Activated CD8-positive, alpha-beta memory T cell treated with anti-CD3 and anti-CD28 coated beads, Interleukin-2, amount 10 ng/mL, durations not matched to agents 7 days and 5 days (primary cell): ENCODE measurements around the gene LRRC10B. TPM values are rescaled to one million over a fixed set of nuclear protein-coding genes. Genes with fewer than 3 reads are reported as not detected.

Experiments
- ATAC-seq: fragments of 150-1000 bp; cut with Tn5 transposase; one replicate; pipeline ENCODE4 v1.10.0; 2021; ENCODE audit warnings: moderate library complexity
- CTCF ChIA-PET: fragments of 350-600 bp; sonication (Branson Sonifier 250); formaldehyde crosslinking; loops from one replicate; lab custom pipeline; 2021; ENCODE audit warnings: antibody characterized with exemption; lab: Charles Lee
- DNase-seq: peaks from one replicate; pipeline ENCODE4 v3.0.0-alpha.2; 2020
- H3K27ac Mint-ChIP-seq: one replicate; pipeline ENCODE4 v1.8.0; 2021; ENCODE audit warnings: mild to moderate bottlenecking, mixed read lengths
- H3K27me3 Mint-ChIP-seq: one replicate; pipeline ENCODE4 v1.8.0; 2021; ENCODE audit warnings: mixed read lengths
- H3K36me3 Mint-ChIP-seq: one replicate; pipeline ENCODE4 v1.8.0; 2021; ENCODE audit warnings: mild to moderate bottlenecking, mixed read lengths
- H3K4me1 Mint-ChIP-seq: one replicate; pipeline ENCODE4 v1.8.0; 2021; ENCODE audit warnings: mixed read lengths
- H3K4me3 Mint-ChIP-seq: one replicate; pipeline ENCODE4 v1.8.0; 2021; ENCODE audit warnings: mild to moderate bottlenecking, moderate library complexity, mixed read lengths
- H3K9me3 Mint-ChIP-seq: one replicate; pipeline ENCODE4 v1.8.0; 2022; ENCODE audit warnings: low read depth, mixed read lengths
- total RNA-seq, 2 experiments: library from RNA; stranded (reverse); gene quantifications; one replicate each; pipeline ENCODE4 v1.2.3, GENCODE V29; 2021

LRRC10B gene
- total RNA-seq, 2 experiments from 2014 or later, result 0.09 TPM; not detected in 1

GRCh38 chr11:61505106-61505505 is 3.4 kb upstream of the LRRC10B start:
- no peaks in the 10 kb centered on the region for H3K9me3 Mint-ChIP-seq
- no peaks in the 10 kb centered on the region for H3K36me3 Mint-ChIP-seq
- ATAC-seq (no peak), DNase-seq (no peak)
- CTCF ChIA-PET, result interaction anchor here (0.5 to 2.5 kb wide), 3 partner anchors 12 to 146 kb away, joined by 3 to 10 read pairs (median 3); no protein-coding TSS in a partner anchor
- H3K4me3 Mint-ChIP-seq, result no peak overlapping the region
- no peak overlapping the region for H3K27ac Mint-ChIP-seq
- peaks cover 42% of the 10 kb centered on the region for H3K27me3 Mint-ChIP-seq
- peaks cover 11% of the 10 kb centered on the region for H3K4me1 Mint-ChIP-seq

DNA sequence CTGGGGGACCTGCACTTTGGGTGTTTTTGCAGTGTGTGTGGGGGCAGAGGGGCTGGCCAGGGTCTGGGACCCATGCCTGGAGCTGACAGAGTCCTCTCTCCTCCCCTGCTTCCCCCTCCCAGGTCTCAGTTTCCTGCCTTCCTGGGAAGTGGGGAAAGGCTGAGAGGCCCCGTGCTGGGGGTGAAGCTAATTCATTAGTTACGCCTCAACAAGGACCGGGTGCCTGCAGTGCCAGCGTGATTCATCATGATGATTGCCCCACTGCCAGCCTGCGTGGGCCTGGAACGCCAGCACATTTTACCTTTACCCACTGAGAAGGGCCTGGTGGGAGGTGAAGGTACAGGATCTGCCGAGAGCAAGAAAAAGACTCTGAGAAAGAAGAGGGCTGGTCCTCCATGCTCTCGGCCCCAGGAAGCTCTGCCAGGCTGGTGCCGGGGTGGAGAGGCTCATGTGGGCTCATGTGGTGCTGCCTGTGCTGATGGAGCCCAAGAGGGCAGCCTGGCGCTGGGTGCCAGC is 2.9 kb upstream of the LRRC10B start:
- CTCF ChIA-PET, result interaction anchor here (0.5 to 2.5 kb wide), 4 partner anchors 11 to 147 kb away, joined by 3 to 10 read pairs (median 3); no protein-coding TSS in a partner anchor
- no peak for ATAC-seq
- H3K27ac Mint-ChIP-seq, result no peak overlapping the region
- H3K4me3 Mint-ChIP-seq, result no peak overlapping the region
- H3K9me3 Mint-ChIP-seq, result no peaks in the 10 kb centered on the region
- no peak for DNase-seq
- H3K4me1 Mint-ChIP-seq, result peaks cover 11% of the 10 kb centered on the region
- no peaks in the 10 kb centered on the region for H3K36me3 Mint-ChIP-seq
- H3K27me3 Mint-ChIP-seq, result peaks cover 47% of the 10 kb centered on the region

DNA sequence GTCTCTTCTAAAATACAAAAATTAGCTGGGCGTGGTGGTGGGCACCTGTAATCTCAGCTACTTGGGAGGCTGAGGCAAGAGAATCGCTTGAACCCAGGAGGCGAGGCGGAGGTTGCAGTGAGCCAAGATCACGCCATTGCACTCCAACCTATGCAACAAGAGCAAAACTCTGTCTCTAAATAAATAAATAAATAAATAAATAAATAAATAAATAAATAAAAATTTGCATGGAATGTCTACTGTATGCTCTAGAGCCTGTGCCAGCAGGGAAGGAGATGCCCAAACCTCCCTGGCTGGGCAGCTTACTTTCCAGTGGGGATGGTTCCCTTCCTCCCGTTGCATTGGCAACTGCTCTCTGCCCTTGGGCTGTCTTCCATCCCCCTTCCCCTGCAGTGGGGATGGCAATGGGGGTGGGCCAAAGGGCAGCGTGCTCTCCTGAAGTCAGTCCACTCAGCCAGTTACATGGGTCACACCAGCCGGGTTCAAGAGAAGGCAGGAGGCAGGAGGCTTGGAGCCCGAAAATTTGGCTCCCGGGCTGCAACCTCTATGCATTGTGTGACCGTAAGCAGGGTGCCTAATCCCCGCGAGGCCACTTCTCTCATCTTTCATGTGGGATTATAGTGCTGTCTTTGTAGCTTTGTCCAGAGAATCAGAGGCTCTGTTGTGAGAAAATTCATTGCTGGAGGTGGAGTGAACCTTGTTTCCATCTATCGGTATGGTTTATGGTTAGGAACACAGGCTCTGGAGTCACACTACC is 1.4 kb upstream of the LRRC10B start:
- CTCF ChIA-PET, result interaction anchor here (1.0 to 3.7 kb wide), 2 partner anchors 10 to 35 kb away, joined by 3 to 22 read pairs; no protein-coding TSS in a partner anchor
- ATAC-seq (no peak), DNase-seq (no peak)
- Mint-ChIP-seq H3K9me3 (no peaks in the 10 kb centered on the region), H3K27ac (no peak overlapping the region), H3K4me1 (peaks cover 11% of the 10 kb centered on the region), H3K27me3 (peaks cover 57% of the 10 kb centered on the region), H3K4me3 (no peak overlapping the region), H3K36me3 (no peaks in the 10 kb centered on the region)

- Mint-ChIP-seq H3K36me3 (no peaks in the 10 kb centered on the region), H3K9me3 (no peaks in the 10 kb centered on the region), H3K4me3 (peak overlapping the region; percentile 13), H3K27ac (no peak overlapping the region), H3K4me1 (peaks cover 5% of the 10 kb centered on the region), H3K27me3 (peaks cover 57% of the 10 kb centered on the region)
- DNase-seq, result peak; percentile 77
- CTCF ChIA-PET, result interaction anchor here (0.6 to 3.7 kb wide), 5 partner anchors 8 to 224 kb away, joined by 3 to 22 read pairs (median 5); no protein-coding TSS in a partner anchor
- ATAC-seq, result peak; percentile 86
Observed at GRCh38 chr11:61509043-61510029, 787 bp downstream of the LRRC10B start.

DNA sequence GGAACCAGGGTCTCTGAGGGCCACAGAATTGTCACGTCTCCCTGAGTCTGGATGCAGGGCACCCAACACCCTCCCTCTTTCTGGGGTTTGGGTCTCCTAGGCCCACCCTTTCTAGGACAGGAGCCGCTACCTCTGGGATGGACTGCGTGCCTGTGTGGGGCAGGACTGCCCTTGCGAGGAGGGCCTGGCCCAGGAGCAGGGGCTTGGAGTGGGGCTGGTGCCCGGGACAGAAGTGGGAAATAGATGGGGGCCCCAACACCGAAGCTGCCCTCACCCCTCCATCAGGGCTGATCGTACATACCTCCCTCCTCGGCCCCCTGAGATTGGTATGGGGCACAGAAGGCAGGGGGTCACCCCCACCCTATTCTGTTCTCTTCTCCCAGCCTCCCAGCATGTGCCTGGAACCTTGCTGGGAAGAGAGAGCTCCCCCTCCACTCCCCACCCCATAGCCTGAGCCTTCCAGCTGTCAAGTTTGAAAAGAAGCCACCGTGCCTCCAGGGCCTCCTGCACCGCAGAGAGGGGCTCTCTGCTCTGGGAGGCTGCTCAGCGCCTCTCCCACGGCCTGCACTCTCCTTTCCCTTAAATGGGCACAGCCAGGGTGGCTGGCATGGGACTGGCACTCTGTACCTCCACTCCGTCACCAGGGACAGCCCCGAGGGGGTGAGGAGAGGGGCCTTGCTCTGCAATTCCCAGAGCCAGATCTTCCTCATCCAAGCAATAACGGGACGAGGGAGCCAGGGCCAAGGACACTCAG is 1.8 kb downstream of the LRRC10B start:
- CTCF ChIA-PET, result interaction anchor here (1.3 to 8.6 kb wide), 3 partner anchors 7 to 305 kb away, joined by 4 to 180 read pairs (median 22); a partner anchor contains a TSS
- Mint-ChIP-seq H3K9me3 (no peaks in the 10 kb centered on the region), H3K4me1 (peaks cover 5% of the 10 kb centered on the region), H3K4me3 (no peak overlapping the region), H3K27me3 (peaks cover 49% of the 10 kb centered on the region), H3K27ac (no peak overlapping the region), H3K36me3 (no peaks in the 10 kb centered on the region)
- ATAC-seq, result no peak
- DNase-seq, result no peak

GRCh38 chr11:61510974-61511373 is 2.4 kb downstream of the LRRC10B start:
- Mint-ChIP-seq H3K9me3 (no peaks in the 10 kb centered on the region), H3K27me3 (peaks cover 44% of the 10 kb centered on the region), H3K4me3 (no peak overlapping the region), H3K4me1 (peaks cover 5% of the 10 kb centered on the region), H3K27ac (no peak overlapping the region), H3K36me3 (no peaks in the 10 kb centered on the region)
- no peak for ATAC-seq
- DNase-seq, result no peak
- CTCF ChIA-PET, result interaction anchor here (1.3 to 8.6 kb wide), 2 partner anchors 34 to 304 kb away, joined by 4 to 180 read pairs; a partner anchor contains a TSS

- no peaks in the 10 kb centered on the region for H3K9me3 Mint-ChIP-seq
- H3K27me3 Mint-ChIP-seq, result peaks cover 40% of the 10 kb centered on the region
- DNase-seq (no peak), ATAC-seq (no peak)
- H3K4me1 Mint-ChIP-seq, result peaks cover 5% of the 10 kb centered on the region
- H3K36me3 Mint-ChIP-seq, result no peaks in the 10 kb centered on the region
- H3K27ac Mint-ChIP-seq, result no peak overlapping the region
- H3K4me3 Mint-ChIP-seq, result no peak overlapping the region
- CTCF ChIA-PET, result interaction anchor here (1.3 to 8.6 kb wide), 2 partner anchors 34 to 304 kb away, joined by 4 to 180 read pairs; a partner anchor contains a TSS
Observed at GRCh38 chr11:61511383-61511782, 2.8 kb downstream of the LRRC10B start.

DNA sequence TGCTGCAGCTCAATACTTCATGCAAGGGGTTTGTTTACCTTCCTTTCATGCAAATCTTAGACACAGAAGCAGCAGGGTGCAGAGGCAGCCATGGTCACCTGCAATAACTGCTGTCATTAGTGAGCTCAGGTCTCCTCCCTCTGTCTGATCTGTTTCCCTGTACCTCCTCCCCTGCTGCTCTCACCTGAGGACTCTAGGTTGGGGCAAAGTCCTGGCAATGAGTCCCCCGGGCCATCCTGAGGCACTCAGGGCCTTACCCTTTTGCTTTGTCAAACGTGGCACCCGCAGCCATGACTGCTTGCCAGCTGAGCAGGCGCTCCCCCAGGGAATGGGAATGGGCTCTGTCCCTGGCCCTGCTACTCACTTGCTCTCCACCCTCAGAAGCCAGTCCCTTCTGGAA is 3.9 kb downstream of the LRRC10B start:
- Mint-ChIP-seq H3K27me3 (peaks cover 31% of the 10 kb centered on the region), H3K27ac (no peak overlapping the region), H3K4me1 (peaks cover 5% of the 10 kb centered on the region), H3K4me3 (no peak overlapping the region), H3K9me3 (no peaks in the 10 kb centered on the region), H3K36me3 (no peaks in the 10 kb centered on the region)
- no peak for ATAC-seq
- DNase-seq, result no peak
- CTCF ChIA-PET, result interaction anchor here (0.6 to 8.6 kb wide), 3 partner anchors 9 to 1719 kb away, joined by 3 to 180 read pairs (median 3); a partner anchor contains a TSS

- Mint-ChIP-seq H3K9me3 (no peaks in the 10 kb centered on the region), H3K4me3 (no peak overlapping the region), H3K4me1 (peaks cover 1% of the 10 kb centered on the region), H3K27ac (no peak overlapping the region), H3K36me3 (no peaks in the 10 kb centered on the region), H3K27me3 (peaks cover 23% of the 10 kb centered on the region)
- ATAC-seq (no peak), DNase-seq (no peak)
- CTCF ChIA-PET, result interaction anchor here (1.3 to 8.6 kb wide), 3 partner anchors 8 to 36 kb away, joined by 3 to 180 read pairs (median 7); a partner anchor contains a TSS
Observed at GRCh38 chr11:61513143-61513765, 4.7 kb downstream of the LRRC10B start.

- CTCF ChIA-PET, result interaction anchor here (1.0 to 8.6 kb wide), 4 partner anchors 18 to 178 kb away, joined by 4 to 180 read pairs (median 7); a partner anchor contains a TSS
- H3K27me3 Mint-ChIP-seq, result peaks cover 20% of the 10 kb centered on the region
- no peaks in the 10 kb centered on the region for H3K9me3 Mint-ChIP-seq
- H3K4me1 Mint-ChIP-seq, result no peaks in the 10 kb centered on the region
- no peak overlapping the region for H3K27ac Mint-ChIP-seq
- H3K4me3 Mint-ChIP-seq, result no peak overlapping the region
- DNase-seq (no peak), ATAC-seq (no peak)
- H3K36me3 Mint-ChIP-seq, result no peaks in the 10 kb centered on the region
Observed at GRCh38 chr11:61514050-61514917, 5.7 kb downstream of the LRRC10B start.

DNA sequence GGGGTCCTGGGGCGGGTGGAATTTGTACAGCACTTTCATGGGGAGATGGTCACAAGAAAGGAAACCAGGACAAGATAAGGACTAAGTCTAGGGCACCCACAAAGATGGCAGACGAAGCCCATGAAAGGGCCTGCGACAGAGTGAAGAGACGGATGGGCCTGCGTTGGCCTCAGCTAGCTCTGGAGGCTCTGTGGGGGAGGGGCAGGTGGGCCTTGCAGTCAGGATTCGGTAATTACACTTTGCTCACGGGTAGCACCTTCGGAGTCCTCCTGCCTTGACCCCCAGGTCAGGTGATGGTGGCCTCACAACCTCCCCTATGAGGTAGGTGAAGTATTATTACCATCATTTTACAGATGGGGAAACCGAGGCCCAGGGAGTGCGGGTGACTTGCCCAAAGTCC is 7.1 kb downstream of the LRRC10B start:
- ATAC-seq, result no peak
- no peaks in the 10 kb centered on the region for H3K4me1 Mint-ChIP-seq
- peaks cover 12% of the 10 kb centered on the region for H3K27me3 Mint-ChIP-seq
- no peaks in the 10 kb centered on the region for H3K36me3 Mint-ChIP-seq
- H3K27ac Mint-ChIP-seq, result no peak overlapping the region
- H3K9me3 Mint-ChIP-seq, result no peaks in the 10 kb centered on the region
- no peak overlapping the region for H3K4me3 Mint-ChIP-seq
- CTCF ChIA-PET, result interaction anchor here (1.1 to 8.6 kb wide), 8 partner anchors 7 to 119 kb away, joined by 5 to 180 read pairs (median 22); partner anchors contain the start of gene LRRC10B
- DNase-seq, result no peak
